ENCODE results near the gene OXNAD1.
"Not testable (repeated sequence)": the region's sequence is repeated elsewhere in the genome, so short reads cannot be mapped to it uniquely, and the experiment has no call there.

OXNAD1 gene

GRCh38 chr3:16302082-16302631 is 37.1 kb downstream of the OXNAD1 start:
- no peak for DNase-seq (ENCODE audit: extremely low read depth in 1 of 2, low read depth in 1 of 2)

GRCh38 chr3:16303037-16303575 is 38.1 kb downstream of the OXNAD1 start:
- no peak for DNase-seq (ENCODE audit: extremely low read depth in 1 of 2, low read depth in 1 of 2)

- DNase-seq (ENCODE audit: extremely low read depth in 1 of 2, low read depth in 1 of 2) = no peak
These were observed 39.3 kb downstream of the OXNAD1 start for GRCh38 chr3:16304061-16305010.

- no peak for DNase-seq (ENCODE audit: extremely low read depth in 1 of 2, low read depth in 1 of 2)
These were observed 40.1 kb downstream of the OXNAD1 start for GRCh38 chr3:16305111-16305541.

GRCh38 chr3:16307832-16308531 is 43.0 kb downstream of the OXNAD1 start:
- no peak for DNase-seq (ENCODE audit: extremely low read depth in 1 of 2, low read depth in 1 of 2)

- no peak for DNase-seq (ENCODE audit: extremely low read depth in 1 of 2, low read depth in 1 of 2)
These were observed 43.7 kb downstream of the OXNAD1 start for GRCh38 chr3:16308727-16309126.

- DNase-seq (ENCODE audit: extremely low read depth in 1 of 2, low read depth in 1 of 2) = no peak
These were observed 44.5 kb downstream of the OXNAD1 start for GRCh38 chr3:16309558-16309957.

GRCh38 chr3:16310486-16310885 is 45.5 kb downstream of the OXNAD1 start:
- not testable (repeated sequence) for DNase-seq (ENCODE audit: extremely low read depth in 1 of 2, low read depth in 1 of 2)

- DNase-seq (ENCODE audit: extremely low read depth in 1 of 2, low read depth in 1 of 2) = no peak
These were observed 47.0 kb downstream of the OXNAD1 start for GRCh38 chr3:16311960-16312451.

- DNase-seq (ENCODE audit: extremely low read depth in 1 of 2, low read depth in 1 of 2) = no peak
These were observed 49.1 kb downstream of the OXNAD1 start for GRCh38 chr3:16313886-16314645.

- DNase-seq (ENCODE audit: extremely low read depth in 1 of 2, low read depth in 1 of 2) = no peak
These were observed 50.6 kb downstream of the OXNAD1 start for GRCh38 chr3:16315623-16316022.

- DNase-seq (ENCODE audit: extremely low read depth in 1 of 2, low read depth in 1 of 2) = no peak
These were observed 51.4 kb downstream of the OXNAD1 start for GRCh38 chr3:16316396-16316795.

- no peak for DNase-seq (ENCODE audit: extremely low read depth in 1 of 2, low read depth in 1 of 2)
These were observed 52.0 kb downstream of the OXNAD1 start for GRCh38 chr3:16316847-16317560.

- DNase-seq (ENCODE audit: extremely low read depth in 1 of 2, low read depth in 1 of 2) = no peak
These were observed 52.5 kb downstream of the OXNAD1 start for GRCh38 chr3:16317561-16317945.

- no peak for DNase-seq (ENCODE audit: extremely low read depth in 1 of 2, low read depth in 1 of 2)
These were observed 53.2 kb downstream of the OXNAD1 start for GRCh38 chr3:16318176-16318575.

- peak; percentile 58 to 66 for DNase-seq (ENCODE audit: extremely low read depth in 1 of 2, low read depth in 1 of 2)
These were observed 54.3 kb downstream of the OXNAD1 start for GRCh38 chr3:16319307-16319706.

GRCh38 chr3:16319723-16320122 is 54.7 kb downstream of the OXNAD1 start:
- no peak for DNase-seq (ENCODE audit: extremely low read depth in 1 of 2, low read depth in 1 of 2)

- DNase-seq (ENCODE audit: extremely low read depth in 1 of 2, low read depth in 1 of 2) = no peak
These were observed 55.7 kb downstream of the OXNAD1 start for GRCh38 chr3:16320711-16321110.

GRCh38 chr3:16322189-16322588 is 57.2 kb downstream of the OXNAD1 start:
- DNase-seq (ENCODE audit: extremely low read depth in 1 of 2, low read depth in 1 of 2) = no peak

- DNase-seq (ENCODE audit: extremely low read depth in 1 of 2, low read depth in 1 of 2) = no peak
These were observed 58.7 kb downstream of the OXNAD1 start for GRCh38 chr3:16323737-16324136.
